IMR-90 (cell line): ENCODE results near the gene OSGEP. TPM values are rescaled to one million over a fixed set of nuclear protein-coding genes. Genes with fewer than 3 reads are reported as not detected.
A peak's percentile ranks its signal among the peaks of the same experiment; 100 is the strongest.

Source experiments
- ATAC-seq: fragments of 200-7000 bp; cut with Tn5 transposase; 2 replicates; pipeline ENCODE4 v1.9.1; 2020; ENCODE audit warnings: low read depth, mild to moderate bottlenecking, moderate library complexity
- BruUV-seq: library from RNA; stranded (reverse); fragments of 400-500 nt; replicated peaks from 2 replicates; lab custom pipeline; 2021; lab: Mats Ljungman, UMichigan
- CTCF ChIA-PET: fragments of 300-600 bp; formaldehyde crosslinking; extraction: SDS; loops from one replicate; lab custom pipeline; 2021; ENCODE audit warnings: antibody characterized with exemption; lab: Yijun Ruan, JAX
- POLR2A ChIA-PET: fragments of 300-600 bp; sonication (Branson Sonifier 250); formaldehyde crosslinking; loops from one replicate; lab custom pipeline; 2022; ENCODE audit warnings: antibody characterized with exemption; ENCODE audit not compliant: unreplicated experiment; lab: Charles Lee
- DNase-seq: peaks from one replicate; pipeline ENCODE4 v3.0.0; 2013
- H2AFZ ChIP-seq: replicated peaks from 2 replicates; pipeline ENCODE3; 2013; ENCODE audit warnings: low read length, mild to moderate bottlenecking; ENCODE audit not compliant: poor library complexity
- H2AK5ac ChIP-seq: 2 replicates; pipeline ENCODE4 v1.6.1; 2013; ENCODE audit warnings: low read depth, low read length, inconsistent platforms
- H2AK9ac ChIP-seq: replicated peaks from 2 replicates; pipeline ENCODE3; 2013; ENCODE audit warnings: mild to moderate bottlenecking, low read depth, low read length, moderate library complexity; ENCODE audit not compliant: poor library complexity
- H2BK120ac ChIP-seq: 2 replicates; pipeline ENCODE4 v1.6.1; 2013; ENCODE audit warnings: low read depth, low read length, inconsistent platforms
- H2BK15ac ChIP-seq: 3 replicates; pipeline ENCODE4 v1.6.1; 2013; ENCODE audit warnings: low read depth, low read length, inconsistent platforms
- H2BK20ac ChIP-seq: 2 replicates; pipeline ENCODE4 v1.6.1; 2013; ENCODE audit warnings: low read depth, mild to moderate bottlenecking, inconsistent platforms, low read length, moderate library complexity
- H2BK5ac ChIP-seq: 2 replicates; pipeline ENCODE4 v1.6.1; 2013; ENCODE audit warnings: mild to moderate bottlenecking, low read depth, low read length, inconsistent platforms; ENCODE audit not compliant: poor library complexity, severe bottlenecking
- H3K14ac ChIP-seq: replicated peaks from 2 replicates; pipeline ENCODE4 v1.6.1; 2013; ENCODE audit warnings: low read depth, low read length, inconsistent platforms
- H3K18ac ChIP-seq: 2 replicates; pipeline ENCODE4 v1.6.1; 2013; ENCODE audit warnings: low read depth, low read length, control low read depth
- H3K23ac ChIP-seq: 2 replicates; pipeline ENCODE4 v1.6.1; 2013; ENCODE audit warnings: low read depth, low read length, inconsistent platforms
- H3K27ac ChIP-seq: 2 replicates; pipeline ENCODE4 v1.5.1; 2013; ENCODE audit warnings: mild to moderate bottlenecking, control low read depth, low read length; ENCODE audit not compliant: insufficient read depth
- H3K27me3 ChIP-seq: 2 replicates; pipeline ENCODE4 v1.6.1; 2013; ENCODE audit warnings: low read length; ENCODE audit not compliant: control insufficient read depth, insufficient read depth
- H3K36me3 ChIP-seq: 2 replicates; pipeline ENCODE4 v1.6.1; 2013; ENCODE audit warnings: low read length, mixed read lengths; ENCODE audit not compliant: control insufficient read depth, insufficient read depth
- H3K4ac ChIP-seq: 2 replicates; pipeline ENCODE4 v1.6.1; 2013; ENCODE audit warnings: low read depth, low read length, inconsistent platforms
- H3K4me1 ChIP-seq: 2 replicates; pipeline ENCODE4 v1.6.1; 2013; ENCODE audit warnings: low read length, mixed read lengths; ENCODE audit not compliant: control insufficient read depth, insufficient read depth
- H3K4me2 ChIP-seq: 2 replicates; pipeline ENCODE4 v1.6.1; 2013; ENCODE audit warnings: low read depth, mild to moderate bottlenecking, control low read depth, low read length, moderate library complexity
- H3K4me3 ChIP-seq: 2 replicates; pipeline ENCODE4 v1.5.1; 2013; ENCODE audit warnings: low read depth, mild to moderate bottlenecking, control low read depth, low read length, moderate library complexity; ENCODE audit not compliant: insufficient read depth
- H3K56ac ChIP-seq: 2 replicates; pipeline ENCODE4 v1.6.1; 2013; ENCODE audit warnings: low read length, inconsistent platforms; ENCODE audit not compliant: insufficient read depth; ENCODE audit errors: extremely low read depth
- H3K79me1 ChIP-seq, 2 experiments: 2 replicates each; pipeline ENCODE4 v1.6.1; 2013; ENCODE audit warnings: low read length in 2 of 2, inconsistent platforms in 1 of 2, low read depth in 1 of 2
- H3K9ac ChIP-seq: 2 replicates; pipeline ENCODE4 v1.6.1; 2013; ENCODE audit warnings: low read depth, low read length, control low read depth
- H3K9me1 ChIP-seq: 2 replicates; pipeline ENCODE4 v1.6.1; 2013; ENCODE audit warnings: low read length, inconsistent platforms; ENCODE audit not compliant: insufficient read depth
- H3K9me3 ChIP-seq: 2 replicates; pipeline ENCODE4 v1.6.1; 2013; ENCODE audit warnings: low read length; ENCODE audit not compliant: control insufficient read depth, insufficient read depth
- H4K20me1 ChIP-seq: 2 replicates; pipeline ENCODE4 v1.6.1; 2013; ENCODE audit warnings: low read length, inconsistent platforms; ENCODE audit not compliant: insufficient read depth
- H4K5ac ChIP-seq: 2 replicates; pipeline ENCODE4 v1.6.1; 2013; ENCODE audit warnings: mild to moderate bottlenecking, low read depth, low read length, control low read depth
- H4K8ac ChIP-seq, 2 experiments: 2 replicates each; pipeline ENCODE4 v1.6.1; 2013; ENCODE audit warnings: low read depth in 2 of 2, low read length in 2 of 2, control low read depth in 1 of 2, inconsistent platforms in 1 of 2
- H4K91ac ChIP-seq: 2 replicates; pipeline ENCODE4 v1.6.1; 2013; ENCODE audit warnings: low read depth, low read length, inconsistent platforms; ENCODE audit not compliant: insufficient read depth
- BHLHE40 ChIP-seq: fragments of 150-350 bp; IDR thresholded peaks from 2 replicates; pipeline ENCODE4 v1.6.1; 2016; ENCODE audit warnings: mild to moderate bottlenecking, low read depth, low read length
- CEBPB ChIP-seq: IDR thresholded peaks from 2 replicates; pipeline ENCODE4 v1.6.1; 2012; ENCODE audit warnings: low read depth, low read length, improper control_type of control experiment
- ELK1 ChIP-seq: fragments of 150-350 bp; IDR thresholded peaks from 2 replicates; pipeline ENCODE4 v1.6.1; 2016; ENCODE audit warnings: low read depth, mild to moderate bottlenecking, low read length, moderate library complexity, borderline replicate concordance
- WGBS, 2 experiments: methylation state at CpG; one replicate each; pipeline versions ENCODE4 v1.1.5 to v1.1.7; 2013; ENCODE audit warnings: missing lambda C conversion rate in 2 of 2; ENCODE audit not compliant: insufficient read length in 1 of 2; ENCODE audit errors: extremely low coverage in 2 of 2; 5-methylcytosine and 5-hydroxymethylcytosine counted together
- dilution Hi-C: fragments of 300-500 bp; cut with HindIII; formaldehyde crosslinking; loops from one replicate; pipeline ENCODE4 v1.14.3; 2018; ENCODE audit warnings: low sequenced_read_pairs; ENCODE audit not compliant: unreplicated experiment
- in situ Hi-C: fragments of 300-500 bp; cut with MboI; formaldehyde crosslinking; loops from 3 replicates; pipeline ENCODE4 v1.14.3; 2019; ENCODE audit warnings: low sequenced_read_pairs, inconsistent platforms, mixed read lengths
- intact Hi-C: fragments of 100-400 bp; cut with micrococcal nuclease; formaldehyde crosslinking; loops from 2 replicates; pipeline ENCODE4 v1.10.0; 2022
- polyA plus RNA-seq, 3 experiments: library from polyadenylated mRNA; depleted of rRNA; stranded (reverse); fragments of >200 nt; gene quantifications; 2 replicates each; pipeline ENCODE4 v1.2.3, GENCODE V29; 2012; ENCODE audit warnings: low replicate concordance in 1 of 3
- total RNA-seq: library from RNA; depleted of rRNA; stranded (reverse); fragments of >200 nt; gene quantifications from 2 replicates; pipeline ENCODE4 v1.2.3, GENCODE V29; 2012

The OSGEP gene
- total and polyA plus RNA-seq, 2 of the 4 experiments (the other 2 are of a cell fraction), result 24.7 to 32.4 TPM

GRCh38 chr14:20494935-20495766 is 40.5 kb upstream of the OSGEP start:
- Histone ChIP-seq H3K79me1 (no peaks in the 10 kb centered on the region), H2BK20ac (no peak overlapping the region), H3K4ac (no peak overlapping the region), H3K9me3 (no peaks in the 10 kb centered on the region), H3K9me1 (no peaks in the 10 kb centered on the region), H4K8ac (no peak overlapping the region), H3K27ac (no peak overlapping the region), H2BK120ac (no peak overlapping the region), H3K4me2 (no peak overlapping the region), H2AFZ (no peak overlapping the region), H3K18ac (no peak overlapping the region), H4K5ac (no peak overlapping the region), H3K4me3 (no peak overlapping the region), H3K14ac (no peak overlapping the region), H4K20me1 (no peaks in the 10 kb centered on the region), H3K27me3 (no peaks in the 10 kb centered on the region), H3K56ac (no peak overlapping the region), H3K9ac (no peak overlapping the region), H2BK15ac (no peak overlapping the region), H3K23ac (no peak overlapping the region), H2AK5ac (no peak overlapping the region), H4K91ac (no peak overlapping the region), H2AK9ac (no peak overlapping the region), H3K4me1 (no peaks in the 10 kb centered on the region; the same call in 1 of the 2 replicates), H2BK5ac (no peak overlapping the region), H3K36me3 (no peaks in the 10 kb centered on the region)
- 91% methylated on average over 2 of the region's 8 CpGs; no CpG with 5 or more reads in 1 of the 2 experiments for WGBS, 2 experiments
- ChIA-PET POLR2A (no interaction called here), CTCF (no interaction called here)
- no peak for TF ChIP-seq CEBPB
- TF ChIP-seq BHLHE40, result no peak
- TF ChIP-seq ELK1, result no peak
- in situ Hi-C loops, result no loop called here
- DNase-seq (peak; percentile 53), ATAC-seq (no peak)
- no TSS peak for BruUV-seq
- dilution Hi-C loops, result no loop called here
- intact Hi-C loops, result no loop called here
